Fibroblast of skin of left quadriceps (primary cell): ENCODE data around the gene B9D2.
A peak's percentile ranks its signal among the peaks of the same experiment; 100 is the strongest.

Source experiments
- DNase-seq, 2 experiments: peaks; one replicate each; pipeline ENCODE4 v3.0.0-alpha.2; 2013; ENCODE audit warnings: low read depth in 2 of 2

Gene B9D2

DNA sequence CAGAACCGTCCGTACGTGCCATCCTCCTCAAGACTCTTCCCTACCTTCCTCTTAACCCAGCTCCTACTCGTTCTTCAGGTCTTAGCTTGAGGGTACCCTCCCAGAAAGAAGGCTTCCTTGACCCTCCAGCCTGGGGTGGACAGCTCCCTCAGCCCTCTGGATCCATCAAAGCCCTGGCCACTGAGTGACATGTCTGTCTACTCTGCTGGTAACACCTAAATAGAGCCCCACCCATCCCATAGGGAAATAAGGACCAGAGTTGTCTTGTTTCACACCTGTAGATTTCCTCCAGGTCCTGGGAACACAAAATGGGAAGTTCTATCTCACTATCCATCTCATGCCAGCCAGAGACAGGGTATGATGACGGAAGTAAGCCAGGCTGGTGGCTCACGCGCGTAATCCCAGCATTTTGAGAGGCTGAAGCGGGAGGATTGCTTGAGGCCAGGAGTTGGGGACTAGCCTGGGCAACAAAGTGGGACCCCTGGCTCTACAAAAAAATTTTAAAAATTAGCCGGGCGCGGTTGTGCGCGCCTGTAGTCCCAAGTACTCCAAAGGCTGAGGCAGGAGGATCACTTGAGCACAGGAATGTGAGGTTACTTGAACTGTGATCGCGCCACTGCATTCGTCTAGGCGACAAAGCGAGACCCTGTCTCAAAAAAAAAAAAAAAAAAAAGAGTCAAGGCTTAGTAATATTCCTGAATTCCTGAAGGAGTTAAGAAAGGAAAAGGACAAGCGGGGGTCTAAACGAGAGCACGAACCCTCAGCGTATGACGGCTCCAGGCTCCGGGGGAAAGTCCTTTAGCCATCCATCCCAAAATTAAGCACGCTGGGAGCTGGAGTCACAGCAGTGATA is 54.5 kb downstream of the B9D2 start:
- DNase-seq = no peak

DNA sequence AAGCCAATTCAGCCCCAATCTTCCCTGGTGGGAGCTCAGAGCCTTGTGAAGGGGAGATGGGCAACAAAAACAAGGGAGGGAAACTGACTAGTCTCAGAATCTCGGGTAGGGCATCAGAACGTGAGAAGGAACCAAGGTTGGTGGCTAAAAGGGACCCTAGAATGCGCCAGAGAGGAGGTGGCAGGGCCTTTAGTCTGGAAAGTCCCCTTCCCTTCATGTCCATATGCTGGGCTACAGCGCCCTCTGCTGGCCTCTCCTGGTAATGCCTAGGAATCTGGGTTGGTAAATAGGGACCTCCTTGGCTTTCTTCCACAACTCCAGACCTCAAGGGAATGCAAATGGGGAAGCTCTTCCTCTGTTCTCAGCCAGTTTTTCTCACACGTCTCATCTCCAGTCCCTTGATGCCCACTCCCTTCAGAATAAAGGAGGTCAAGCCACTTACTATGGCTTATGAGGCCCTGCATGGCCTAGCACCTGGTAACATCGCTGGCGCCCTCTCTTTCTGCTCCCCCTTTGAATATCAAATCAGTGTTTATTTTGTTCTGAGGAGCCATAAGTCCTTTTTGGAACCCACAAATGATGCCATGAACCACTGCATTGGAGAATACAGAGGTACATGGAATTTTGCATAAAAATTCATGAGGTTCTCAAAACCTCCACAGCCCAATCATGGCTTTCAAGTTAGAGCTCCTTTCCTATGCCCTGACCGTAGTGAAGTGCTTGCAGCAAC is 55.3 kb downstream of the B9D2 start:
- DNase-seq = peak; percentile 79

DNA sequence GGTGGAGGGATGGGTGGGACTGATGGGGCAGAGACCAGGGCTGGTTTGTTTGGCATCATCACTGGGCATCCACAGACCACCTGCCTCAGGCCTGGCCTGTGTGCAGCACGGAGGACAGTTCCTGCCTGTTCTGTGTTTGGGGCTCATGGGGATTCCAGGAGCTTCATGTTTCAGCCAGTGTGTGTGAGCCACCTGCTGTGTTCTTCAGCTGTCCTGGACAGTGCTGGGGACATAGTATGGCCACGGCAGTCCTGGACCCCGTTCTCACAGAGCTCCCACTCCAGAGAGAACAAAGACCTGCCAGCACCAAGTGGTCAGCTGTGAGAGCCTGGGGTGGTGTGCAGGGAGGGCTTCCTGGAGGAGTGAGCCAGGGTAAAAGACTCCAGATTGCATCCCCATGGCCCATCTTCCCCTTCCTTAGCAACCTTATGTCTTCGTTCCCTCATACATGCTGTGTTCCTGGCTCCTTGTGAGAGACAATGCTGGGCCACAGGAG is 55.9 kb downstream of the B9D2 start:
- no peak for DNase-seq

DNA sequence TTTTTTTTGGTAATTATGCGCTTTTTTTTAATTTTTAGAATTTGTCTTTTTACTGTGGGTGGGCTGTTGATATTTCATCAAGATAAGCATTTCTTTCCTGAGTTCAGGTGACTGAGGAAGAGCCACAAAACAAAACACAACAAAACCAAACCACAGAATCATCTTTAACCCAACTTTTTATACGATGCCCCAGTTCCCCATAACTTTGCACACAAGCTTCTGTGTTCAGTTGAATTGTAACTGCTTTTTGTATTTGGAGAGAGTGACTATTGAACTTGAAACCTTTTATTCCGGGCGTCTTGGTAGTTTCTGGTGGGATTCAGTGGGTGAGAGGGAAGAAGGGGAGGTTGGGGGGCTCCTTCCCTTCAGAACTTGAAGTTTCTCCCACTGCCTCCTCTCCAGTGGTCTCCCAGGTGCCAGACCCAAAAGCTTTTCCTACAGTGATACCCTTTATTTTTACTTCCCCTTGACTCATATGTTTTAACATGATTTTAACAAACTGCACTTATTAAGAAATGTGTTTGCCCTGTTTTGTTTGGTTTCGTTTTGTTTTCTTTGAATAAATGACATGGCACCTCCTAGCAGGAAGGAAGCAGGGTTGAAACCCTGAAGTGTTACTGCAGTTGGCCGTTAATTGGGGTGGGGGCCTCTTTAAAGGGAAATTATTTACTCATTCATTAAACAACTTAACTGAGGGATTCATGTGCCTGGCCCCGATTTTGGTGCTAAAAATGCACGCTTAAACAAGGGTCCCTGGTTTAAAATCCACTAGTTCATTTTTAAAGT is 56.7 kb downstream of the B9D2 start:
- DNase-seq = no peak

DNA sequence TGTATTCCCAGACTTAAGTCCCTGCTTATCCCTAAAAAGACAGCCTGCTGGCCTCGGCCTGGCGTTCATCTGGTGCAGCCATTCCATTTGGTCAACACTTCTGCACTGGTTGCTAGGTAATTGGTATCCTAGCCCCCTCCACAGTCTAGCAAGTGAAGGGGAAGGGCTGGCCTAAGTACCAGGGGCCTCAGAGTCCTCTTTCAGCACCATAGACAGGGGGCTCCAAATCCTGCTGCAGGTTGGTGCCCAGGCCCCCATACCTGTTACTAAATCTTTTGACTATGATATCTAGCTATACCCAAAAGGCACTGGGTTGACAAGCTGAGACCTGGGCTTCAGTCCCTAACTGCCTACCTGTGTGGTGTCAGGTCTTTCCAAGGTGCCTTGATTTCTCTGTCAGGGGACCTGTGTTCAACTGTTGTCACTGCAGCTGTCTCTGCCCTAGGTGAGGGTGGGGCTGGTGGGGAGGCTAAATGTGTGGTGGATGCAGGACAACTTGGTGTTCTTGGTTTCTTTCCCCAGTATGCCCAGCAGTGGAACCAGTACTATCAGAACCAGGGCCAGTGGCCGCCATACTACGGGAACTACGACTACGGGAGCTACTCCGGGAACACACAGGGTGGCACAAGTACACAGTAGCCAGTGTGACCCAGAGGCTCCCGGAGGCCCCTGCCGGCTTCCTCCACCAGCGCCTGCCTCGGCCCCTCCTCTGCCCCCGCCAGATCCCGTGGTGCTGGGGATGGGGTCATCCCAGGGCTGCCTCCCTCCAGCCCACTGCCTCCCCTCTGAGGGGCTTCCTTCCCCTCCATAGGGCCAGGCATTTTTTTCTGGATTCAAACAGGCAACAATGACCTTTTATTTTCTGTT is 57.8 kb downstream of the B9D2 start:
- no peak for DNase-seq

DNA sequence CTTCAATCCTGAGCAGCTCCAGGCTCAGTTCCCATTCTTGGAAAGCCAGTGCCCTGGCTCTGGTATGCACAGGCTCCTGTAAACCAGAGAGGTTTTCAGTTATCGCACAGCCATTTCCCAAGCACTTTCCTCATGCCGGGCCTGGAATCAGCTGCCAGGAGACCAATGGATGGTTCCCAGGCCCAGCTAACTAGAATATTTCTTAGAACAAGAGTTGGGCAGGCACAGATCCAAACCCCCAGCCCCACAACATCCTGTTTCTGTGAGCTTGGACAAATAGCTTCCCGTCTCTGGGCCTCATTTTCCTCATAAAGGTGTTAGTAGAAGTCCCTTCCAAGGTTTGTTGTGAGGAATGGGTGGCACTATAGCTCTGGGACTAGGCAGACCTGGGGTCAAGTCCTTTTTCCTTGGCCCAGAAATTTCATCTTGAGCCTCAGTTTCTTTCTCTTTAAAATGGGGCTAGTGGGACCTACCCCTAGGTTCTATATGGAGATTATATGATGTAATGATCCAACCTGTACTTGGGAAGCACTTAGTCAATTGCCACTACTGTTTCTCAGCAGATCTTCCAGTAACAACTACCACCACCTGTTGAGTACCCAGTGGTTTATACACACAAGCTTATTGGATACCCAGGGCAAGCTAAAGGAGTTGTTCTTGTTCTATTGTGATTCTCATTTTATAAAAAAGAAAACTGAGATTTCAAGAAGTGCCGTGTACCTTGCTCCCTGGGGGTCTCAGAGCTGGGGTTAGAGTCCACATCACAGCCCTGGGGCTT is 59.1 kb downstream of the B9D2 start:
- DNase-seq = no peak
